ENCODE data around the gene CDNF.

DNA sequence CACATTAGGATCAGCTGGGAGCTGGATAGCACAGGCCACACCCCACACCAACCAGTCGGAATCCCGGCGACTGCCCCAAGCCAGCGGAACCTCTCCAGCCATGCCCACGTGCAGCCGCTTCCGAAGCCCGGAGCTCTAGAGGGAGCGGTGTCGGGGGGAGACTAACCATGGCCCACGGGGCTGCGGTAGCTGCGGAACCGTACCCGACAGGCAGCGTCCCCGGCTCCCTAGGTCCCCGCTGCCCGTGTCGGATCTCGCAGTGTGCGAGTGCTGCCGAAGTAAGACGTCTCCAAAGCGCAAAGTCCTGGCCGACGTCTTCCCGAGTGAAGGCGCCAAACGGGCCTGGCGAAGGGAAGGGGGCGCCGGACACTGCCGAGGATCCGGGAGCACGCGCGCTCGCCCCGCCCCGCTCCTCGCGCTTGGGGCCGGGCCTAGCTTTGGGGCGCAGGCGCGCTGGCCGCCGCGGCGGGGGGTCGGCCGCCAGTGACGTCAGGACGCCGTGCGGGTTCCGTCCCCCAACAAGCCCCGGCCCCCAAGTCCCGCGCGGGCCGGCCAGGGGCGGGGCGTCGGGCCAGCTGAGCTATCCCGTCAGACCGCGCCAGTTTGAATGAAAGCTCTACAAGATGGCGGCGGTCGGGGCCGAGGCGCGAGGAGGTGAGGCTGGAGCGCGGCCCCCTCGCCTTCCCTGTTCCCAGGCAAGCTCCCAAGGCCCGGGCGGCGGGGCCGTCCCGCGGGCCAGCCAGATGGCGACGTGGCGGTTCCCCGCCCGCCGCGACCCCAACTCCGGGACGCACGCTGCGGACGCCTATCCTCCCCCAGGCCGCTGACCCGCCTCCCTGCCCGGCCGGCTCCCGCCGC is 40.7 kb upstream of the CDNF start, which contains the start of gene SUV39H2:
- TF ChIP-seq, protein P1, sequence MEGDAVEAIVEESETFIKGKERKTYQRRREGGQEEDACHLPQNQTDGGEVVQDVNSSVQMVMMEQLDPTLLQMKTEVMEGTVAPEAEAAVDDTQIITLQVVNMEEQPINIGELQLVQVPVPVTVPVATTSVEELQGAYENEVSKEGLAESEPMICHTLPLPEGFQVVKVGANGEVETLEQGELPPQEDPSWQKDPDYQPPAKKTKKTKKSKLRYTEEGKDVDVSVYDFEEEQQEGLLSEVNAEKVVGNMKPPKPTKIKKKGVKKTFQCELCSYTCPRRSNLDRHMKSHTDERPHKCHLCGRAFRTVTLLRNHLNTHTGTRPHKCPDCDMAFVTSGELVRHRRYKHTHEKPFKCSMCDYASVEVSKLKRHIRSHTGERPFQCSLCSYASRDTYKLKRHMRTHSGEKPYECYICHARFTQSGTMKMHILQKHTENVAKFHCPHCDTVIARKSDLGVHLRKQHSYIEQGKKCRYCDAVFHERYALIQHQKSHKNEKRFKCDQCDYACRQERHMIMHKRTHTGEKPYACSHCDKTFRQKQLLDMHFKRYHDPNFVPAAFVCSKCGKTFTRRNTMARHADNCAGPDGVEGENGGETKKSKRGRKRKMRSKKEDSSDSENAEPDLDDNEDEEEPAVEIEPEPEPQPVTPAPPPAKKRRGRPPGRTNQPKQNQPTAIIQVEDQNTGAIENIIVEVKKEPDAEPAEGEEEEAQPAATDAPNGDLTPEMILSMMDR (IDR thresholded peaks at IDR 0.05; ENCODE audit: borderline replicate concordance, extremely low read depth, low read length, poor library complexity, severe bottlenecking): no peak
- no peak for TF ChIP-seq EZH2 (IDR thresholded peaks at IDR 0.05; ENCODE audit: borderline replicate concordance, low read depth, low read length, severe bottlenecking)
